Astrocyte of the cerebellum (primary cell): ENCODE data around the gene SYCP3.

Experiments used
- DNase-seq: peaks from one replicate; pipeline ENCODE4 v3.0.0-alpha.2; 2011; ENCODE audit warnings: low read depth
- H3K4me3 ChIP-seq: 2 replicates; pipeline ENCODE4 v1.5.1; 2011; ENCODE audit warnings: mild to moderate bottlenecking, low read depth, low read length, moderate library complexity
- in situ Hi-C: cut with HindIII; loops from 2 replicates; pipeline ENCODE4 v1.10.0; 2017; ENCODE audit warnings: low sequenced_read_pairs
- TF ChIP-seq, protein P1 (sequence below): IDR thresholded peaks from 2 replicates; pipeline ENCODE4 v1.5.1; 2012; ENCODE audit warnings: low read length, low read depth, moderate library complexity, mild to moderate bottlenecking; ENCODE audit errors: missing control alignments

SYCP3 gene

DNA sequence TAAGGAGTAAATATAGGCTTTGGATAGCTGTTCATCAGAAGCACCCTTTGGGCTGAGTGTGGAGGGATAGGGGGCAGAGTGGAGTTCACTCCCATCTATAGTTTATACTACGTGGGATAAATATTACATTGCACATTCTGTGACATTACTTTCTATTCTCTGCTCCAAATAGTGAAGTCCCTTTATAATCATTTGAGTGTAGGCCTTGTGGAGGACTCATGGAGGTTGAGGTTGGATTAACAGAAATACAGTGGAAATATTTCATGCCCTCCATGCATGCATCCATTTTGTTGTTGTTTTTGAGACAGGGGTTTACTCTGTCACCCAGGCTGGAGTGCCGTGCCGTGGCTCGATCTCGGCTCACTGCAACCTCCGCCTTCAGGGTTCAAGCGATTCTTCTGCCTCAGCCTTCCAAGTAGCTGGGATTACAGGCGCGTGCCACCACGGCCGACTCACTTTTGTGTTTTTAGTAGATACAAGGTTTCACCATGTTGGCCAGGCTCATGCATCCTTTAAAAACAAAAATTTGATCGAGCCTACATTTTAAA lies 40.4 kb downstream of the SYCP3 start:
- H3K4me3 ChIP-seq = peak overlapping the region; percentile 78
- TF ChIP-seq, protein P1, sequence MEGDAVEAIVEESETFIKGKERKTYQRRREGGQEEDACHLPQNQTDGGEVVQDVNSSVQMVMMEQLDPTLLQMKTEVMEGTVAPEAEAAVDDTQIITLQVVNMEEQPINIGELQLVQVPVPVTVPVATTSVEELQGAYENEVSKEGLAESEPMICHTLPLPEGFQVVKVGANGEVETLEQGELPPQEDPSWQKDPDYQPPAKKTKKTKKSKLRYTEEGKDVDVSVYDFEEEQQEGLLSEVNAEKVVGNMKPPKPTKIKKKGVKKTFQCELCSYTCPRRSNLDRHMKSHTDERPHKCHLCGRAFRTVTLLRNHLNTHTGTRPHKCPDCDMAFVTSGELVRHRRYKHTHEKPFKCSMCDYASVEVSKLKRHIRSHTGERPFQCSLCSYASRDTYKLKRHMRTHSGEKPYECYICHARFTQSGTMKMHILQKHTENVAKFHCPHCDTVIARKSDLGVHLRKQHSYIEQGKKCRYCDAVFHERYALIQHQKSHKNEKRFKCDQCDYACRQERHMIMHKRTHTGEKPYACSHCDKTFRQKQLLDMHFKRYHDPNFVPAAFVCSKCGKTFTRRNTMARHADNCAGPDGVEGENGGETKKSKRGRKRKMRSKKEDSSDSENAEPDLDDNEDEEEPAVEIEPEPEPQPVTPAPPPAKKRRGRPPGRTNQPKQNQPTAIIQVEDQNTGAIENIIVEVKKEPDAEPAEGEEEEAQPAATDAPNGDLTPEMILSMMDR = peak; percentile 51
- DNase-seq = no peak
- in situ Hi-C loops = no loop called here

DNA sequence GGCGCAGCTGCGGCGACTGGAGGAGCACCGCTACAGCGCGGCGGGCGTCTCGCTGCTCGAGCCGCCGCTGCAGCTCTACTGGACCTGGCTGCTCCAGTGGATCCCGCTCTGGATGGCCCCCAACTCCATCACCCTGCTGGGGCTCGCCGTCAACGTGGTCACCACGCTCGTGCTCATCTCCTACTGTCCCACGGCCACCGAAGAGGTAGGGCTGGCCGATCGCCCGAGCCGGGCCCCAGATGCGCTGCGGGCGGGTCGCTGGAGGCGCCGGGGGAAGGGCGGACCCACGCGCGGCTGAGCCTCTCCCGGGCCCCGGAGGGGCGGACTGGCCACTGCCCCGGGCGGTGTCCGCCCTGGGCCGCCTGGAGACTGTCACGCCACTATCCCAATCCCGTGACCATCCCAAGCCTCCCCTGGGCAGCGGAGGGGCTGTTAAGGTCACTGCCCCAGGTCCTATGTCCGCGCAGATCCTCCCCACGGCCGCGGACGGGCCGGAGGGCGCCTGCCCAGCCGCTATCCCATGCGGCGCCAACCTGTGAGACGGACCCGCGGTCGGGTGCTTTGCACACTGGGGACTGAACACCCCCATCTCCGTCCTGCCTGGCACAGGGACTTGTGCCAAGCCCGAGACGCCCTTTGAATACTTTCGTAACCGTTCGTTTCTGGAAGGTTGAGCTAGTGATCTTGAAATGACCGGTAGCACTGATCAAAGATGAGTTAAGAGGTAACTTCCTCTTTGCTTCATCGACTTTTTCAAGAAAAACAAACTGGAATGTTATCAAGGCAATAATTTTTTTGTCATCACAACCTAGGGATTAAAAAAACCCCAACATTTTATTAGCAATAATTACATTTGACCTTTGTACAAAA lies 41.1 kb downstream of the SYCP3 start:
- DNase-seq = no peak
- in situ Hi-C loops = no loop called here
- TF ChIP-seq, protein P1 = no peak
- peak overlapping the region; percentile 78 for H3K4me3 ChIP-seq

DNA sequence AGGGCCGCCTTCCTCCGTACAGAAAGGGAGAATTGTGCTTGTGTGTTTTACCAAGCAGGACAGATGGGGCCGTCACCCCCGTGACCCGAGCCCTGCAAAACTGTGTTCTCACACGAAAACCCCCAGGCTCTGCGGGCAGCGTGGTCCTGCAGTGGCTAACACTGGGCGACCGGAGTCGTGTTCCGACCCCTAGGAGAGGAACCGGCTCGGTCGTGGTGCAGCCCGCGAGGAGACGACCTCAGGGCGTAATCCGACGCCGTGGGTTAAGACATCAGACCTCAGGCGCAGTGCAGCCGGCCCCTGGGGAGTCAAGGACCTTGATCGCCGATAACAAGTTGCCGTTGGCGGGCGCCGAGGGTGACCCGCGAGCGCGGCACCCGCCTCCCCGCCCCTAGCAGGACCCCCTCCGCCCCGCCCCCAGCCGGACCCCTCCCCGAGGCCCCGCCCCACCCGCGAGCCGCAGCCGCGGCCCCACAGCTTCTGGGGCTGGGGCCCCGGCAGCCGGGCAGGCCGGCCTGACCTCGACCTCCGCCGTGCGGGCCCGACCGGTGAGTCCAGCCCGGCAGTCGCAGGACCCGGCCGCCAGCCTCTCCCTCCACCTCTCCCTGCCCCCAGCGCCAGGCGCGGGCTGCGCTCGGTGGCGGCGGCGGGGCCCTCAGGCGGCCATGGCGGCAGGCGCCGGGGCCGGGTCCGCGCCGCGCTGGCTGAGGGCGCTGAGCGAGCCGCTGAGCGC lies 41.9 kb downstream of the SYCP3 start, which contains the start of gene CHPT1:
CHPT1 (plus strand) TSS at position 444 of the 733 bp plus-strand sequence; CDS start at position 666, 222 bp downstream.
- peak within 1 kb of the TSS; percentile 78 for H3K4me3 ChIP-seq
- in situ Hi-C loops = no loop called here
- DNase-seq = no peak
- TF ChIP-seq, protein P1 = no peak

DNA sequence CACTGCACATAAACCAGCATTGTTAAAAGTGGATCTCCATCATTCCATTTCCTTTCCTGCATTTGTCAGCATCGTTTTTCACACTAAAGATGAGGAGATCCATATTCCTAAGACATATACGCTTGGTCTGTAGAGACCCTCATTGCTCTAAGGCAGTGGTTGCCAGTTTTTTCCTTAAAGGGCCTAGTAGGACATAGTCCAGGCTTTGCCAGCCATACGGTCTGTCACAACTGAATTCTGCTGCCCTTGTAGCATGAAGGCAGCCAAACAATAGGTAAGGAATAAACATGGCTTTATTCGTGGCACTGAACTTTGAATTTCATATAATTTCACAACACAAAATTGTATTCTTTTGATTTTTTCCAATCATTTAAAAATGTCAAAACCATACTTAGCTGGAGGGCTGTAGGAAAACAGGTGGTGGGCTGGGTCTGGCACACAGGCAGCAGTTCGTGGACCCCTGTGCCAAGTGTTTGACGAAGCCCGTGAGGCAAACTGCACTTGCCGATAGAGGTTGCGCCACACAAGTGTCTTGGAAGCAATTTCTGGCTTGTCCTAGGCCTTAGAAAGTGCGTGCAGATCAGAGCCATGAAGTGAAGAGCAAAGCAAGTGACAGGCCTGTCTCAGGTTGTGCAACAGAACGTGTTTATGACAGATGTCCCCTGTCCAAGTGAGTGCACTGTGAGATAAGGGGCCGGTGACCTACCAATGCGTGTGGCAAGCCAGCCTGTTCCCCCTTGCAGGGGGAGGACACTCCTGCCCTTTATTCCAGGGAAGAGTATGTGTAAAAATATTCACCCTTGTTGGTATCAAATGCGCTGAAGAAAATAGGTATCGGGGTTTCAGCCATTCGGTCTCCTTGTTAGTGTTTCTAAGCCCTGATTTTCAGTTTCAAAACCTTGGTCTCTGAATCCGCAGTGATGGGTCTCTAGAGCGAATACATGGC lies 42.7 kb downstream of the SYCP3 start:
- TF ChIP-seq, protein P1 = no peak
- peak overlapping the region; percentile 78 for H3K4me3 ChIP-seq
- no peak for DNase-seq
- in situ Hi-C loops = no loop called here

DNA sequence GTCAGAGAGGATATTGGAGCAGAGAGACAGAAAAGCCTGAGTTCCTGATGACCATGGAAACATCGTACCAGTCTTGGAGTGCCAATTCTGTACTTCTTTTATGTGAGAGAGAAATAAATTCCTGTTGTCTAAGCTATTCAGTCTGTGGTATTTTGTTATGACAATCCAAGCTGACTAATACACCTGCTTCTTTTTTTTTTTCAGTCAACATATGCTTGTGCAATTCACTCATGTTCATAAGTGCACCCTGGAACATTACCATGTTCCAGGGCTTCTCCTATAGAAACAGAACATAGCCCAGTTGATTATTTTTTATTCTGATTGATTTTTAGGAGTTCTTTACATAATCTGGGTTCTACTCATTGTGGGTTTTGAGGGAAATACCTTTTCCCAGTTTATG lies 43.6 kb downstream of the SYCP3 start:
- DNase-seq = no peak
- TF ChIP-seq, protein P1 = no peak
- no peak overlapping the region for H3K4me3 ChIP-seq
- in situ Hi-C loops = no loop called here
